Liver (tissue), 3 donors: ENCODE measurements around the gene SNRNP48.

Source experiments
- EGR1 ChIP-seq, 2 donors: IDR thresholded peaks; 2 replicates each; pipeline ENCODE4 v1.6.1; 2016 to 2018; ENCODE audit warnings: antibody characterized with exemption in 2 of 2, low read depth in 2 of 2
- FOXA1 ChIP-seq: IDR thresholded peaks from 2 replicates; pipeline ENCODE4 v1.6.1; 2016; ENCODE audit warnings: antibody characterized with exemption
- GABPA ChIP-seq, 2 donors: IDR thresholded peaks in 1 of 2; conservative IDR thresholded peaks in 1 of 2; 2 replicates each; pipeline ENCODE4 v1.6.1; 2016; ENCODE audit warnings: antibody characterized with exemption in 2 of 2, mild to moderate bottlenecking in 1 of 2, moderate library complexity in 1 of 2
- HNF4G ChIP-seq: IDR thresholded peaks from 2 replicates; pipeline ENCODE4 v1.6.1; 2016; ENCODE audit warnings: antibody characterized with exemption
- JUND ChIP-seq, 2 donors: IDR thresholded peaks; 2 replicates each; pipeline ENCODE4 v1.6.1; 2016; ENCODE audit warnings: antibody characterized with exemption in 2 of 2
- RAD21 ChIP-seq, 2 donors: IDR thresholded peaks; 2 replicates each; pipeline ENCODE4 v1.6.1; 2016; ENCODE audit warnings: antibody characterized with exemption in 2 of 2, mild to moderate bottlenecking in 2 of 2
- TAF1 ChIP-seq: conservative IDR thresholded peaks from 2 replicates; pipeline ENCODE4 v1.6.1; 2016; ENCODE audit warnings: antibody characterized with exemption, mild to moderate bottlenecking
- TF ChIP-seq, protein P1 (sequence below): fragments of 150-350 bp; IDR thresholded peaks from 2 replicates; pipeline ENCODE4 v1.5.1; 2017; ENCODE audit warnings: improper control_type of control experiment, low read depth, low read length; ENCODE audit not compliant: missing input control
- TF ChIP-seq, protein P2 (sequence below): IDR thresholded peaks from 2 replicates; pipeline ENCODE4 v1.6.1; 2016; ENCODE audit warnings: antibody characterized with exemption
- TF ChIP-seq, protein P3 (sequence below): IDR thresholded peaks from 2 replicates; pipeline ENCODE4 v1.6.1; 2016; ENCODE audit warnings: antibody characterized with exemption, mild to moderate bottlenecking
- TF ChIP-seq, protein P4 (sequence below): IDR thresholded peaks from 2 replicates; pipeline ENCODE4 v1.6.1; 2016; ENCODE audit warnings: antibody characterized with exemption
- donor health status: healthy.
- donor health status: healthy.

DNA sequence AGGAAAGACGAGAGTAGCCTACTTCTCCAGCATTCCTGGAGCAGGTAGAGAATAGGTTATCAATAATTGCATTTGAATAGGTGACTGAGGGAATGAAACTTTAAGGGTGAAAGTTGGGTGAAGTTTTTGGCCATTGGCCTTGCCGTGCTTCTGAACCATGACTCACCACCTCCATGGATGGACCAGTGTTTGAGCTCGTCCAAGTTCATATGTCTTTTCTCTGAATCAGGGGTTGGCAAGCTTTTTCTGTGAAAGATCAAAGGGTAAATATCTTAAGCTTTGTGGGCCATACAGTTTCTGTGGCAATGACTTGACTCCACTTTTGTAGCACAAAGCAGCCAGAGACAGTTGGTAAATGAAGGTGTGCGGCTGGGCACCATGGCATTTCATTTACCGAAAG is 31.8 kb downstream of the SNRNP48 start:
- no peak for TF ChIP-seq GABPA (IDR thresholded peaks at IDR 0.05 in 1 of 2, conservative IDR thresholded peaks at IDR 0.05 in 1 of 2)
- TF ChIP-seq, protein P1, sequence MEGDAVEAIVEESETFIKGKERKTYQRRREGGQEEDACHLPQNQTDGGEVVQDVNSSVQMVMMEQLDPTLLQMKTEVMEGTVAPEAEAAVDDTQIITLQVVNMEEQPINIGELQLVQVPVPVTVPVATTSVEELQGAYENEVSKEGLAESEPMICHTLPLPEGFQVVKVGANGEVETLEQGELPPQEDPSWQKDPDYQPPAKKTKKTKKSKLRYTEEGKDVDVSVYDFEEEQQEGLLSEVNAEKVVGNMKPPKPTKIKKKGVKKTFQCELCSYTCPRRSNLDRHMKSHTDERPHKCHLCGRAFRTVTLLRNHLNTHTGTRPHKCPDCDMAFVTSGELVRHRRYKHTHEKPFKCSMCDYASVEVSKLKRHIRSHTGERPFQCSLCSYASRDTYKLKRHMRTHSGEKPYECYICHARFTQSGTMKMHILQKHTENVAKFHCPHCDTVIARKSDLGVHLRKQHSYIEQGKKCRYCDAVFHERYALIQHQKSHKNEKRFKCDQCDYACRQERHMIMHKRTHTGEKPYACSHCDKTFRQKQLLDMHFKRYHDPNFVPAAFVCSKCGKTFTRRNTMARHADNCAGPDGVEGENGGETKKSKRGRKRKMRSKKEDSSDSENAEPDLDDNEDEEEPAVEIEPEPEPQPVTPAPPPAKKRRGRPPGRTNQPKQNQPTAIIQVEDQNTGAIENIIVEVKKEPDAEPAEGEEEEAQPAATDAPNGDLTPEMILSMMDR, result no peak
- no peak for TF ChIP-seq HNF4G
- TF ChIP-seq RAD21 (IDR thresholded peaks at IDR 0.05), result no peak
- TF ChIP-seq EGR1 (IDR thresholded peaks at IDR 0.05; ENCODE audit: low read depth in 2 of 2), result no peak
- TF ChIP-seq, protein P2, sequence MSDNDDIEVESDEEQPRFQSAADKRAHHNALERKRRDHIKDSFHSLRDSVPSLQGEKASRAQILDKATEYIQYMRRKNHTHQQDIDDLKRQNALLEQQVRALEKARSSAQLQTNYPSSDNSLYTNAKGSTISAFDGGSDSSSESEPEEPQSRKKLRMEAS, result no peak
- no peak for TF ChIP-seq TAF1
- TF ChIP-seq, protein P3, sequence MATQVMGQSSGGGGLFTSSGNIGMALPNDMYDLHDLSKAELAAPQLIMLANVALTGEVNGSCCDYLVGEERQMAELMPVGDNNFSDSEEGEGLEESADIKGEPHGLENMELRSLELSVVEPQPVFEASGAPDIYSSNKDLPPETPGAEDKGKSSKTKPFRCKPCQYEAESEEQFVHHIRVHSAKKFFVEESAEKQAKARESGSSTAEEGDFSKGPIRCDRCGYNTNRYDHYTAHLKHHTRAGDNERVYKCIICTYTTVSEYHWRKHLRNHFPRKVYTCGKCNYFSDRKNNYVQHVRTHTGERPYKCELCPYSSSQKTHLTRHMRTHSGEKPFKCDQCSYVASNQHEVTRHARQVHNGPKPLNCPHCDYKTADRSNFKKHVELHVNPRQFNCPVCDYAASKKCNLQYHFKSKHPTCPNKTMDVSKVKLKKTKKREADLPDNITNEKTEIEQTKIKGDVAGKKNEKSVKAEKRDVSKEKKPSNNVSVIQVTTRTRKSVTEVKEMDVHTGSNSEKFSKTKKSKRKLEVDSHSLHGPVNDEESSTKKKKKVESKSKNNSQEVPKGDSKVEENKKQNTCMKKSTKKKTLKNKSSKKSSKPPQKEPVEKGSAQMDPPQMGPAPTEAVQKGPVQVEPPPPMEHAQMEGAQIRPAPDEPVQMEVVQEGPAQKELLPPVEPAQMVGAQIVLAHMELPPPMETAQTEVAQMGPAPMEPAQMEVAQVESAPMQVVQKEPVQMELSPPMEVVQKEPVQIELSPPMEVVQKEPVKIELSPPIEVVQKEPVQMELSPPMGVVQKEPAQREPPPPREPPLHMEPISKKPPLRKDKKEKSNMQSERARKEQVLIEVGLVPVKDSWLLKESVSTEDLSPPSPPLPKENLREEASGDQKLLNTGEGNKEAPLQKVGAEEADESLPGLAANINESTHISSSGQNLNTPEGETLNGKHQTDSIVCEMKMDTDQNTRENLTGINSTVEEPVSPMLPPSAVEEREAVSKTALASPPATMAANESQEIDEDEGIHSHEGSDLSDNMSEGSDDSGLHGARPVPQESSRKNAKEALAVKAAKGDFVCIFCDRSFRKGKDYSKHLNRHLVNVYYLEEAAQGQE, result no peak
- no peak for TF ChIP-seq FOXA1
- TF ChIP-seq, protein P4, sequence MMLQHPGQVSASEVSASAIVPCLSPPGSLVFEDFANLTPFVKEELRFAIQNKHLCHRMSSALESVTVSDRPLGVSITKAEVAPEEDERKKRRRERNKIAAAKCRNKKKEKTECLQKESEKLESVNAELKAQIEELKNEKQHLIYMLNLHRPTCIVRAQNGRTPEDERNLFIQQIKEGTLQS, result no peak
- no peak for TF ChIP-seq JUND (IDR thresholded peaks at IDR 0.05)
